Activated CD8-positive, alpha-beta memory T cell treated with anti-CD3 and anti-CD28 coated beads, Interleukin-2, amount 50 U/mL, for 48 hours (primary cell): ENCODE data around the gene CD79B.
A peak's percentile ranks its signal among the peaks of the same experiment; 100 is the strongest.

Experiments used
- DNase-seq: peaks from one replicate; pipeline ENCODE4 v3.0.0-alpha.2; 2020

The CD79B gene

DNA sequence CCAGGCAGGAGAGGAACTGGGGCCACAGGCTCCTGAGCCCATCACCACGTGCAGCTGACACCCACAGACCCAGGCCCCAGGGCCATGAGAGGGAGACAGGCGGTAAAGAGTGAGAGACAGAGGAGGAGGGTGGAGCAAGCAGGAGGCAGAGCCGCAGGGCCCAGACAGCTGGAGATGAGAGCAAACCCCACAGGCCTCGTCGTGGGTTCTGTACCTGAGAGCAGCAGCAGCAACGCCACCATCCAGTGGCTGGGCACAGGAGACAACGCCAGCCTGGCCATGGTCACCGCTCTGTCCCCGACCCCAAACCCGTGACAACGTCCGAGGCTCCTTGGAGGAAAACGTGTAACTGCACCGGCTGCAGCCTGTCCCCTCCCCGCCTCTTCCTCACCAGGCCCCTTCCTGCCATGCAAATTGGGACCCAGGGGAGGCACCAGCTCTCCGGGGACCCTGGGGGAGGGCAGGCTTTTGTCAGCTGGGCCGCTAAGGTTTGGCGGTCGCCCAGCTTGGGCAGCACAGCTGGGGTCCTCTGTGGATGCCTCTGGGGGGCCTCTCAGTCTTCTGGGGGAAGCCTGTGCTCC is at the start of gene CD79B:
TSS of gene CD79B (minus strand) at position 351 of the 581 bp plus-strand sequence. CDS start at position 281, 70 bp downstream.
- DNase-seq, result peak; percentile 76

DNA sequence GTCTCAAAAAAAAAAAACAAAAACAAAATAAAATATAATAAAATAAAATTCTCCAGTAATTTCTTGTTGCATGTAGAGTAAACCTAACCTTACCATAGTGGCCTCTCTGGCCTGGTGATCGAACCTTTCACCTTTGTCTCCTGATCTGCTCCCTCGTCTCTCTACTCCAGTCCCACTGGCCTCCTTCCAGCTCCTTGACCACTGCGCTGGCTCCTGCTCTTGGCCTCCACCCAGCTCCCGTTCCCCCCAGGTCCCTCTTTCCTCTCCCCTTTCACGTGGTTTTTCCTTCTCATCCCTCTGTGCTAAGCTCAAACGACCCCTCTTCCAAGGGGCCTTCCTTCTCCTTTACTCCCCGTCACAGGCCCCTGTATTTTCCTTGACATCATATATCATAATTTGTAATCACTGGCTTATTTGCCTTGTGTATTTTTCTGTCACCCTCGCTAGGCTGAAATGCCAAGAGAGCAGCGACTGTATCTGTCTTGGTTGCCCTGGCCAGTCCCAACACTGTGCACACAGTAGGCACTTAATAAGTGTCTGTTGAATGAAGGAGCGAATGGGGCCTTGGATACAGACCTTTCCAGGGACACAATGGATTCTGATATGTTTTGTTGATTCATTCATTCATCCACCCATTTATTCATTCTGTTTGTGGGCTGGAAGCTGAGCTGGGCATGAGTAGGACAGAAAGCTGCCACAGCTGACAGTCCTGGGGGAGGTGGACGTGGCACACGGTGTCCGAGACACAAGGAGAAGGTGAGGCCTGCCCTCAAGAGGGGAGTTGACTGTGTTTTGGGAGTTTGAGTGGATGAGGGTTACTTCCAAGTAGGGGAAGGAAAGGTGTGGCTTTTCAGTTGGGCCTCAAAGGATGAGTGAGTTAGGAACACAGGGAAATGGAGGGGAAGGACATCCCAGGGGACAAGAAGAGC is 46.4 kb upstream of the CD79B start:
- DNase-seq, result no peak

DNA sequence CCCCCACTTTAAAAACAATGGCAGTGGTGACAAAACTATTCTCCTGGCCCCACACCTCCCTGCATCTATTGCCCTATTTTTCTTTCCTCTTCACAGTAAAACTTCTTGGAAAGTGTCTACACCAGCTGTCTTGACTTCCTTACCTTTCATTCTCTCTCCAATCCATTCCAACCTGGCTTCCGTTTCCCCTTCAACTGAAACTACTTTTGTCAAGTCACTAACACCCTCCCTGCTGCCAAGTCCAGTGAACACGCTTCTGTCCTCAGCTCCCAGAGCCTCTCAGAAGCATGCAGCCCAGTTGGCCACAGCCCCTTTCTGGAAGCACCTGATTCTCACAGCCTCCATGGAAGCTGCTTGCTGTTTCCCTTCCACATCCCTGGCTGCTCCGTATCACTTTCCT is 44.6 kb upstream of the CD79B start:
- DNase-seq, result no peak

DNA sequence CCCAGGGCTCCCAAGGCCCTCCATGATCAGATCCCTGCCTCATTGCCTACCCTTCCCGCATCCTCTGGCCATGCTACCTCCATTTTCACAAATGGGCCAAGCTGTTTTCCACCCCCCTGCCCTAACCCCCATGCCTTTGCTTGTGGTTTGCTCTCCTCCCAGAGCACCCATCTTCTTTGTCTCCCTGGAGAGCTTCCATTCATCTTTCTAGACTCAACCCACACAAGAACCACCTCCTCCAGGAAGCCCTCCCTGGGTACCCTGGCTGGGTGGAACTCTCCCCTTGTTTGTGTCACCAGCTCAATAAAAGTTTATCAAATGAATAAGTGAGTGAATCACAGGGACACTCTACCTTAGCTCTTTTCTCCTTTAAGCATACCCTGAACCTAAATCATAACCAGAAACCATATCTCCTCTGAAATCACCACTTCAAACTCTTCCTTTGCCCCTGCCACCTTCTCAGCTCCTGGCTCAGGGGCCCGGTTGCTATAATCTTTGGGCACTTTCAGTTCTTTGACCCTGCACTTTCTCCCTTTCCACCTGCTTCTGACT is 43.5 kb upstream of the CD79B start:
- DNase-seq, result no peak

DNA sequence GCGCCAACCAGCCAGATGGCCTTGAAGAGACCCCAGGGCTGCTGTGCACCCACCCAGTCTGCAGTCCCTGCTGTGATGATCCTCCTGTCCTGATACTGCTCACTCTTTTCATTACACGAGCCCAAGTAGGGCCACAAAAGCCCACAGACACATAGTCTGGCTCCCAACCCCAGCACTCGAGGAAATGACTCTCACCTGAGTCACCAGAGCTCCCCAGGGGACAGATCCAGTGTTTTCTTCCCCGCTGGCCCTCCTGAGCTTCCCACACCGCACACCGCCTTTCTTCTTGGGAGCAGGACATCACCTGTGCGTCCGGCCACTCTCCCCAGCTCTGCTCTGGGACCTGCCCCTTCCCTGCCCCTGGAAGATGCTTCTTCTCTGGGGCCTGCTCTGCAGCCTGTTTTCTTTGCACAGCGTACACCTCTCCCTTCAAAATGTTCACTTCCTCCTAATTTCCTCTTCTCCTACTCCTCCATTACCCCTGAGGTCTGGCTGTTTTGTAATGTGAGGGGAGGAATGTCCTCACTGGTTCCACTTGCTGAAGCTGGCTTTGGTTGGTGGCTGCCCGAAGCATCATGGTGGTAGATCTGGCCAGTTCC is 42.6 kb upstream of the CD79B start:
- DNase-seq, result no peak

DNA sequence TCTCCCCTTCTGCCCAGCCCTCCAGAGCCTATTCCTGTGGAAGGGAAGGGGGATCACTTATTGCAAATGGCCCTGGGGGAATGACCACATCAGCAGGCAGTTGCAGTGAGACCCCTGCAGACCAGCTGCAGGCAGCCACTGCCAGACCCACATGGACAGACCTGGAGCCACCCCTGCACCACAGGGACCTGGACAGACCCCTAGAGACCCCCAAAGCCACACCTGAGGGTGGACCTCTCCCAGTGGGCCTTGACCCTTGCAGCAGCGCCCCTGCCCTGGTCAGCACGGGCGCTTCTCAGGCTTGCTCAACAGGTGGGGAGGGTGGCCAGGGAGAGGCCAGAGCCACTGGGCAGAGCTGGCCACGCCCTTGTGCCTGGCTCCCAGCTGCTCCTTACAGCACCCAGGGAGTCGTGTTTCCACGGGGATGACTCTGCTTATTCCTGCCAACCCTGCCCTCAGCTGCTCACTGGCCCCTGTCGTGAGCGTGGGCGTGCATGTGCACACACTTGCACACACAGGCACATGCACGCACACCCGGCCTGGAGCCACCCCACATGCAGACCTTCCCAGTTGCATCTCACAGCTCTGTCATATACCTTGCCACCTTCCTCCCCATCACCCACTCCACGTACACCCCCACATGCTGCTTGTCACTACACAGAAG is 41.9 kb upstream of the CD79B start:
- no peak for DNase-seq

DNA sequence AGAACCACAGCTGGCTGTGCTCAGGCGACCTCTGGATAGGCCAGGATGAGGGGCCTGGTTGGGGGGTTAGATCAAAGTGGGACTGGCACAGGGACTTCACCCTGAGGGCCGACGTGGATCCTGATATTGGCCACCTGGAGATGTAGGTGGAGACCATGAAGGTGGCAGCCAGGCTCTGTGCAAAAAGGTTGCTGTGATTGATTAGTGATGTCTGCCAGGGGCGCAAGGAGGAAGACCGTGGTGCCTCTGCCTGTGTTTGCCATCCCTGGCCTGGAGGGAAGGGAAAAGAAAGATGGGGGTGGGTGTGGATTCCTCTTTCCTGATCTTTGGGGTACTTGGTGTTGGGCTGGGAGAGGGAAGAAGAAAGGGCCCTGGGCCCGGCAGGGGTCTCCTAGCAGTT is 41.1 kb upstream of the CD79B start:
- DNase-seq, result no peak

DNA sequence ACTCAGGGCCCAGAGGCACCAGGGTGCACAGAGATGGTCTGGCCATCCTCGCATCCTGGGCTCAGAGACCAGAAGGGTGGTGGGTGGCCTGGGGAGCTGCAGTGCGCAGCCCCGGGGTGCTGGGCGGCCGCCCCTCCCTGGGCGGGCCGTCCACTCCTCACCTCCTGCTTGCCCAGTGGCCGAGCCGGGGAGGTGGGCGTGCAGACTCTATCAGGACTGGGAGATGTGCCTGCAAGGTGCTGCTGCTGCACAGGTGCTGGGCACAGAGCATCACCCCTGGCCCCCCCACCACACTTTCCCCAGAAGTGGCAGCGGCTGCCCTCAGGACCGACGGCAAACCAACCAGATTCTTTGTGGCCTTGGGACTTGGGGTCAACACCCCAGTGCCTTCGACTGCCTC is 40.7 kb upstream of the CD79B start, which contains the start of gene SCN4A:
TSS of gene SCN4A (minus strand) at position 123 of the 400 bp plus-strand sequence. CDS start at position 46, 77 bp downstream.
- DNase-seq, result no peak

DNA sequence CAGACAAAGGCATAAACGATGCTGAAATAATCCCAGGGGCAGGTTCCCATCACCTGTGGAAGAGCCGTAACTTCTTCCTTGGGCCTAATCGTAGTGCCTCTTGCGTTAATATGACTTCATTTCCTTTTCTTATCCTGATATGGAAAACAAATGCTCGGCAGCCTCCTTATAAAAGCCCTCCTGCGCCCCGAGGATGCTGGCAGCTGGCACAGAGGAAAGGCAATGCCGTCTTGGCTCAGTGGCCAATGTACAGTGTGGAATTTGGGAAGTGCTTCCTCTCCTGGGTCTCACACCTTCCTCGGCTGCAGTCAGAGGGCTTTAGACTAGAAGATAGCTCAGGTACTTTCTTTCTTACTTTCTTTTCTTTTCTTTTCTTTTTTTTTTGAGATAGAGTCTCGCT is 37.1 kb upstream of the CD79B start:
- DNase-seq, result no peak

DNA sequence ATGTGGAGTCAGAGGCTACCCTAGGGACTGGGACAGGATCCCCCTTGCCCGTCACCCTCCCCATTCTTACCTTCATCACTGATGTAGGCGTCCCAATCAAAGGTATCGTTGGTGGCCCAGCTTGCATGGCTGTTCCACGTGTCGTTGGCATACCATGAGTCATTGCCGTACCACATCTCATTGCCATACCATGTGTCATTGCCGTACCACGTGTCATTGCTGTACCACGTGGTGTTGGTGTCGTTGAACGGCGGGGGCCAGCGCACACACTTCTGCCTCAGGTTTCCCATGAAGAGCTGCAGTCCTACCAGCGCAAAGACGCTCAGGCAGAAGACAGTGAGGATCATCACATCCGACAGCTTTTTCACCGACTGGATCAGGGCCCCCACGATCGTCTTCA is 35.8 kb upstream of the CD79B start:
- no peak for DNase-seq

DNA sequence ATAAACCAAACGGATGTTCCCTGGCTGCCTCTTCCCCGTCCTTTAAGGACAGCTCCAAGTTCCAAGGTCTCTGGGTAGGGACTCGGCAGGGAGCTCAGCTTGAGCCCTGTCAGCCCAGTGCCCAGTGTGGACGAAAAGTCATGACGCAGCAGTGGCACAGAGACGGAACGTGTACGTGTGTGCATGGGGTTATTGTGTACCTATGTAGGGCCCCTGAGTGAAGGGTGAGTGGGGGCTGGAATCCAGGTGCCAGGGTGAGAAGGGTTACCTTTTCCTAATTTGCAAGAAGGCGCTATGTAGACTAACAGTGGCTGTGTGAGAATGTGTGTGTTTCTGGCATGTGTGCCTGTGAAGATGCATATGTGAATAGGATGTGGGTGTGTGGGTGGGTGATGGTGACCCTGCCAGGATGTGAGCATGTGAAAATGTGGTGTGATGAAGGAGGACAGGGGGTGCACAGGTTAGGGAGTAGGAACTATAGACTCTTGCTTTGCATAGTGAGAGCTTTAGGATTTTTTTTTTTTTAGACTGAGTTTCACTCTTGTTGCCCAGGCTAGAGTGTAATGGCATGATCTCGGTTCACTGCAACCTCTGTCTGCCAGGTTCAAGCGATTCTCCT is 34.6 kb upstream of the CD79B start:
- no peak for DNase-seq

DNA sequence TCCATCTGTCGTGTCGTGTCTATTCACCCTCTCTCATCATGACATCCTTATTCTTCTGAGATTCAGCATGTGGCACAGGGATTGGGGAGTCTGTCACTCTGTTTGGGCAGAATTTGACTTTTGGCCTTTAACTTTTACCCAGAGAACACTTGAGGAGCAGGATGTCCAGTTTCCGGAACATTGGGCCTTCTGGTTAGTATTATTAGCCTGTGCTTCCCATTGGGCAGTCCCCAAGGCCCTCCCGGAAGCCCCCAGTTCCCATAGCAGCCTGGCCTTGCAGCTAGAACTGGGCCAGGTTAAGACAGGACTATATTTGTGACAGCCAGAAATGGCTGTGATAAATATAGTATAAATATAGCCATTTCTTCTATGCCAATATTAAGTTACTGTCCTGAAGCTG is 31.0 kb upstream of the CD79B start:
- no peak for DNase-seq

DNA sequence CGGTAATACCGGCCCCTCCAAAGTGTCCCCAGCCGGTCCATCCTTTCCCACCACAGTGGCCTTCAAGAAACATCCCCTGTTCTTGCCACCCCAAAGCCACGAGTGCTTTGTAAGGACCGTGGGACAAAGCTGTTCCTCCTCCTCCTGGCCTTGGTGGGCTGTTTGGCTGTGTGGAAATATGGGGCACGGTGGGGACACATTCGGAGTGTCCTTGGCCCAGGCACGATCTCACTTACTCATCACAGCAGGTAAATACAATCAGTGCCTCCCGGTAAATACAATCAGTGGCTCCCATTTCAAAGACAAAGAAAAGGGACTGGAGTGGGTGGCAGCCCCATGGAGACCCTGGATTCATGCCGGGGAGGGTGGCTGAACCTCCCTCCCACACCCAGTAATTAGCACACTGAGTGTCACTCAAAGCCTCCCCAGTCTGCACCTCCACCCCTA is 30.2 kb upstream of the CD79B start:
- no peak for DNase-seq

DNA sequence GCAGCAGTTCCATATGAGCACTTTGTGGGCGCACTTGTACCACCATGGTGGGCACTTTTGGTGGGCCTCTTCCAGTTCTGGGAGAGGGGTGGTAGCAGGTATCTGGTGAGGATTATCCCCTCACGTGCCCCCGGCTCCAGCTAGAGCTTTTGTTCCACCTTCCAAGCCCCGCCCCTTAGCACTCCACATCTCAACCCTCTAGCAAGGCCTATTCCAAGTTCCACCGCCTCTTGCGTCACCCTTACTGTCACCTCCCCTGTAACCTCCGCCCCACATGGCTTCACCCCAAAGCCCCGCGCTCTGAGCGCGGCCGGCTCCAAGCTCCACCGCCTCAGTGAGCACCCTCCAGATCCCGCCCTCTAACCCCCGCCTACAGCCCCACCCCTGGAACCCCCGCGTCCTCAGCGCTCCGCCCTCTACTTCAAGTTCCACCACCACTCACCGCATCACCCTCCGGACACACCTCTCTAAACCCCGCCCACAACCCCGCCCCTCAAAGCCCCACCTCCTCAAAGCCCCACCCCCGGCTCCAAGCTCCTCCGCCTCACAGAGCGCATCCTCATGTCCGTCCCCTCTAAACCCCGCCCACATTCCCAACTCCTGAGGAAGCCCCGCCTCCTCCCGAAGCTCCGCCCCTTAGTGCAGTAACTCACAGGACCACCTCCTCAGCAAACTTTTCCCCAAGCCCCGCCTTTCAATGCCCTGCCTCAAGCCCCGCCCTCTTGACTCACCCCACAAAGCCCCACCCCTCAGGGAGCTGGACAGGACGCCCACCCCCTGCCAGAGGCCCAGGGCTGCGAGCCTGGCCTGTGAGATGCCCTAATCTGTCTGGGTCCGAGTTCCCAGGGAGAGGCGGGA is 29.5 kb upstream of the CD79B start:
- peak; percentile 74 for DNase-seq

DNA sequence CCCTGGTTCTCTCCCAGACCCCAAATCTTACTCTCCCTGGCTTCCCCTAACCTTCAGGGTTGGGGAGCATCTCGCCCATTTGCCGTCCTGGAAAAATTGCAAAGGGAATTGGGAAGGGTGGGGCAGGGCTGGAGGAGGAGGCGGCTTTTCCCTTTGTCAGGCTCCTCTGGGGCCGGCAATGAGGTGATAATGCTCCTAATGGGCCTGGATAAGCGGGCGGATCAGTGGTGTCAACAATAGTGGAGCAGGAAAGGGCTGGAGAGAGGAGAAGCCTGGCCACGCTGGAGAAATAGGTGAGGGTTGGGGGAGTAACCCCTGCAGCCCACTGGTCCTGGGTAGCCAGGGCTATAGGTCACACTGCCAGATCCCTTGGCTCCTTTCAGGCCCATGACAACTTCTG is 28.3 kb upstream of the CD79B start:
- no peak for DNase-seq

DNA sequence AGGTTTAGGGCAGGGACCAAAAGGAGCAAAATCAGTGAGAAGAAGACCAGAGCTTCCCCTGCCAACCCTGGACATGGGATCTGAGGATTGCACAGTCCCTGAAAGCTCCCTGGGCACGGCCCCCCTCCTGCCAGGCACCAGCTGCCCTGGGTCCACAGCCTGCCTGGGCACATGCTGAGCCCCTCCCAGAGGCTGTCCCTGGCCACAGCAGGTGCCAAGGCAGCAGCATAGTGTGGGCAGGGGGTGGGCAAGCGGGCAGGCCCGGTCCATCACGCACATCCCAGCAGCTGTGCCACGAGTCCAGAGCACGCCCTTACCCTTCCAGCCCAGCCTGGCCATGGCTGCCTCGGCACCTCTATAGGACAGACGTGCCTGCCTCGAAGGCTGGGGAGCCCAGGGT is 27.9 kb upstream of the CD79B start:
- no peak for DNase-seq

DNA sequence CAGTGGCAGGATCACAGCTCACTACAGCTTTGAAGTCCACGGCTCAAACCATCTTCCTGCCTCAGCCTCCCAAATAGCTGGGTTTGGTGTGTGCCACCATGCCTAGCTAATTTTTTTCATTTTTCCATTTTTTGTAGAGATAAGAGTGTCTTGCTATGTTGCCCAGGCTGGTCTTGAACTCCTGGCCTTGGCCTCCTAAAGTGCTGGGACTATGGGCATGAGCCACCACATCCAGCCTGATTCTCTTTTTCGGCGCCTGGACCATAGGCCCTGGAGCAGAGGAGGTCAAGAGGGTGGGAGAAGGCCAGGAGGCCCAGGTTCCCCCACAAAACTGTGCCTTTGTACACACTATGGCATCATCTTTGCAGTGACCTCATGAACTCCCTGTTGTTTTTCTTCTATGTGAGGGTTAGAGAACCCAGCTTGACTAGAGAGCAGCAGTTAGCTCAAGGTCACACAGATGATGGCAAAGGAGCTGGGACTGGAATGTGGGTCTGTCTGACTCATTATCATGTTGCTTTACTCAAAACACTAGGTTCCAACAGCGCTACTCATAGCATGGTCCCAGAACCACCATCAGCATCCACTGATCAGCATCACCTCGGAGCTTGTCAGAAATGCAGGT is 24.3 kb upstream of the CD79B start:
- DNase-seq, result no peak

DNA sequence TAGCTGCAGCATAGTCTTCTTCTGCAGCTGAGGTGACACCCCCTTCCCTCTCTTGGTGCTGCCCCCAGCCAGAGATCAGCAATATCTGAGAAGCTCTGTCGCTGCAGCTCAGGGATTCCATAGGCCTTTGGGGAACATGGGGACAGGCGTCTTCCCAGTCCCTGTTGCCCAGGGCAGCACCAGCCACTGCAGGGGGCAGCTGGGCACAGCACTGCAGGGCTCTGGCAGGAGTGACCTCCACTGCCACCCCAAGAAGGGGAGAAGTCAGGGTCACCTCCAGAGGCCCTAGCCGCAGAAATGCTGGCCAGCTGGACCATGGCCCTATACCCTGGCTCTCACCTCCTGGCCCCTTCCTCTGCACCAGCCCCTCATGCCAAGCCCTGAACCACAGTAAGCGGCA is 23.7 kb upstream of the CD79B start:
- DNase-seq, result no peak

DNA sequence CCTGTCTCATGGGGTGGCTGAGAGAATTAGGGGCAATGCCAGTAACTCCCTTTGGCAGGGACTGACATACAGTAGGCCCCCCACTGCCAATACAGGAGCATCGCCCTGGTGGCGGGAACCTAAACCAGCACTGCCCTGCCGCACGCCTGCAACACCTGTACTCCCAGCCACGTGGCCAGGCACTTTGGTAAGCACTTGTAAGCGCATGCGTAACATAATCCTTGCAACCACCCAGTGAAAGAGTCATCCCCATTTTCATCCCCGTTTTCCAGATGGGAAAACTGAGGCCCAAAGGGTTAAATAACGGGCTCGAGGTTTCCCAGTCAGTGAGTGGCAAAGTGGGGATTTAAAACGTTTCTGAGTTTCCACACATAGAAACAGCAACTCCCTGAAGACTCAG is 23.1 kb upstream of the CD79B start:
- DNase-seq, result no peak

DNA sequence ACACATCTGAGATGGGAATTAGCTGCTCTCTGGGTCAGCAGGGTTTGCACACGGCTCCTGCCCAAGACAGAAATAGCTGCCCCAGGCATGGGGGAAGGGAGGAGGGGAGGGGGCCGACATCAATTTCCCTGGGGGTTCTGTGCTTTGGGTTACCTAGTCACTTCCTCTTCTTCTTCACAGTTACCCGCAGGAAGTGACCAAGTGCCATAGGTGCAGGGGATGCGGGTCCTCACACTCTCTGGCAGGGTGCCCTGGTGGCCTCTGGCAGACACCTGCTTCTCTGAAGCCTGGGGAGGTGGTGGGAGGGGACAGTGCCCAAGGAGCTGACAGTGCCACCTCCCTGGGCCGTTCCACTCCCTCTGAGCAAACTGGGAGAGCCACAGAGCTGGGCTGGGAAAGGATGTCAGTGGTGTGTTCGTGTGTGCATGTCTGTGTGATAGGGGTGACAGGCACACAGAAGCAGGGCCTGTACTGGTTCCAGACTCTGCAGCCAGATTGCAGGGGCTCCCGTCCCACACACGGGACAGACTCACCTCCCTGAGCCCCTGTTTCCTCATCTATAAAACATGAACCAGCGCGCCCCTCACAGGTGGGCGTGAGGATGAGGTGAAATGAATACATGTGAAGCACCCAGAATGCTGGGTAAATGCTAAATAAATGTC is 22.4 kb upstream of the CD79B start:
- no peak for DNase-seq
